H54 (cell line): Measurements from ENCODE around the gene BLVRA.
A peak's percentile ranks its signal among the peaks of the same experiment; 100 is the strongest.
"Not testable (repeated sequence)": the region's sequence is repeated elsewhere in the genome, so short reads cannot be mapped to it uniquely, and the experiment has no call there.

Source experiments
- DNase-seq: peaks from one replicate; pipeline ENCODE4 v3.0.0; 2011; ENCODE audit warnings: low spot score, mixed read lengths; ENCODE audit not compliant: insufficient read length
- FAIRE-seq: peaks from 3 replicates; lab custom pipeline; 2011; peaks lifted over from hg19 to GRCh38; lab: Jason Lieb, UNC
- POLR2A ChIP-seq: IDR thresholded peaks from 2 replicates; pipeline ENCODE4 v1.6.1; 2011; ENCODE audit warnings: low read depth, mild to moderate bottlenecking, low read length

The BLVRA gene, protein sequence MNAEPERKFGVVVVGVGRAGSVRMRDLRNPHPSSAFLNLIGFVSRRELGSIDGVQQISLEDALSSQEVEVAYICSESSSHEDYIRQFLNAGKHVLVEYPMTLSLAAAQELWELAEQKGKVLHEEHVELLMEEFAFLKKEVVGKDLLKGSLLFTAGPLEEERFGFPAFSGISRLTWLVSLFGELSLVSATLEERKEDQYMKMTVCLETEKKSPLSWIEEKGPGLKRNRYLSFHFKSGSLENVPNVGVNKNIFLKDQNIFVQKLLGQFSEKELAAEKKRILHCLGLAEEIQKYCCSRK

DNA sequence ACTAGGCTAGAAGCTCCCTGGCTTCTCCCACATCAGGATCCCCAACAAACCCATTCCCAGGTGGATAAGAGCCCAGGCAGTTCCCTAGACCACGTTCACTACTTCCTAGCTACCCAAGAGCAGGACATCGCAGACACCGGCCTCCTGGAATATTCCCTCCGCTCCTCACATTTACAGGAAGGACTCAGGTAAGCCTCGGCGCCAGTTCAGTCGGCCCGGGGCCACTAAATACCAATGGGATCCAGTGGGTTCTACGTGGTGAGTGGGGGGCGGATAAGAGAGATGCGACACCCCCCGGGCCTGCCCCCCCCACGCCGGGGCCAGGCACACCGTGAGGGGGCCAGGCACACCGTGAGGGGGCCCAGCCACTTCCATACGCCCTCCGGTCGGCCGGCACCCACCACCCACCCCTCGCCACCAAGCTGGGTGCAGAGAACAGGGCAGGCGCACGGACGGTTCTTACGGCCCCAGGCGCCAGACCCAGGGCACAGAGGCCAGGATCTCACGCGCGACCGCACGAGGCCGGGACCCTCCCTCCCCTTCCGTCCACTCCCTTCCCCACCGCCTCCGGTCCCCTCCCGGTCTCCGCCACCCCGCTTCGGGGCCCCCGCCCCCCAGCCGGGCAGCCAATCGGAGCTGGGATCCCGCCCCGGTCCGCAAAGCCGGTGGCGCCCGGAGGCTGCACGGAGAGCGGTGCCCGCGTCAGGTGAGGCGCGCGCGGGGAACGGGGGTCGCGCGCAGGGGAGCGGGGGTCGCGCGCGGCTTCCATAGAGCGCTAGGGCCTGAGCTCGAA is at the start of gene BLVRA:
BLVRA (plus strand) TSS at position 652 of the 793 bp plus-strand sequence. CDS start 12,479 bp downstream, outside the sequence.
- DNase-seq = peak; percentile 81
- FAIRE-seq = no peak
- peak; percentile 57 for TF ChIP-seq POLR2A

DNA sequence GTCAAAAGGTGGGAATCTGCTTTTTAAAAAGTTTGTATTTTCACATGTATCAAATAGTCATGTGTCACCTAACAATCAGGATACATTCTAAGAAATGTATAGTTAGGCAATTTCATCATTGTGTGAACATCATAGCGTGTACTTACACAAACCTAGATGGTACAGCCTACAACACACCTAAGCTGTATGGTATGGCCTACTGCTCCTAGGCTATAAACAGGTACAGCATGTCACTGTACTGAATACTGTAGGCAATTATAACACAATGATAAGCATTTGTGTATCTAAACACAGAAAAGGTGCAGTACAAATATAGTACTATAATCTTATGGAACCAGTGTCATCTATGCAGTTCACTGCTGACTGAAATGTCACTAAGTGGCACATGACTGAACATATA is 47.0 kb upstream of the BLVRA start:
- DNase-seq = no peak
- FAIRE-seq = peak; percentile 58
- no peak for TF ChIP-seq POLR2A

DNA sequence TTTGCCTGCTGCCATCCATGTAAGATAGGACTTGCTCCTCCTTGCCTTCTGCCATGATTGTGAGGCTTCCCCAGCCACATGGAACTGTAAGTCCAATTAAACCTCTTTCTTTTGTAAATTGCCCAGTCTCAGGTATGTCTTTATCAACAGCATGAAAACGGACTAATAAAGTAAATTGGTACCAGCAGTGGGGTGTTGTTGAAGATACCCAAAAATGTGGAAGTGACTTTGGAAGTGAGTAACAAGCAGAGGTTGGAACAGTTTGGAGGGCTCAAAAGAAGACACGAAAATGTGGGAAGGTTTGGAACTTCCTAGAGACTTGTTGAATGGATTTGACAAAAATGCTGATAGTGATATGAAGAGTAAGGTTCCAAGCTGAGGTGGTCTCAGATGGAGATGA is 42.5 kb upstream of the BLVRA start:
- not testable (repeated sequence) for FAIRE-seq, DNase-seq

DNA sequence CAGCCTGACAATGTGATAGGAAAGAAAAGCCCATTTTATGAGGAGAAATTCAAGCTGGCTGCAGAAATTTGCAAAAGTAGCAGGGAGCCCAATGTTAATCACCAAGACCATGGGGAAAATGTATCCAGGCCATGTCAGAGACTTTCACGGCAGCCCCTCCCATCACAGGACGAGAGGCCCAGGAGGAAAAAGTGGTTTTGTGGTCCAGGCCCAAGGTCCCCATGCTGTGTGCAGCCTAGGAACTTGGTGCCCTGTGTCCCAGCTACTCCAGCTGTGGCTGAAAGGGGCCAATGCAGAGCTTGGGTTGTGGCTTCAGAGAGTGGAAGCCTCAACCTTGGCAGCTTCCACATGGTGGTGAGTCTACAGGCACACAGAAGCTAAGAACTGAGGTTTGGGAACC is 41.9 kb upstream of the BLVRA start:
- DNase-seq (no peak), FAIRE-seq (no peak)
- TF ChIP-seq POLR2A = no peak

DNA sequence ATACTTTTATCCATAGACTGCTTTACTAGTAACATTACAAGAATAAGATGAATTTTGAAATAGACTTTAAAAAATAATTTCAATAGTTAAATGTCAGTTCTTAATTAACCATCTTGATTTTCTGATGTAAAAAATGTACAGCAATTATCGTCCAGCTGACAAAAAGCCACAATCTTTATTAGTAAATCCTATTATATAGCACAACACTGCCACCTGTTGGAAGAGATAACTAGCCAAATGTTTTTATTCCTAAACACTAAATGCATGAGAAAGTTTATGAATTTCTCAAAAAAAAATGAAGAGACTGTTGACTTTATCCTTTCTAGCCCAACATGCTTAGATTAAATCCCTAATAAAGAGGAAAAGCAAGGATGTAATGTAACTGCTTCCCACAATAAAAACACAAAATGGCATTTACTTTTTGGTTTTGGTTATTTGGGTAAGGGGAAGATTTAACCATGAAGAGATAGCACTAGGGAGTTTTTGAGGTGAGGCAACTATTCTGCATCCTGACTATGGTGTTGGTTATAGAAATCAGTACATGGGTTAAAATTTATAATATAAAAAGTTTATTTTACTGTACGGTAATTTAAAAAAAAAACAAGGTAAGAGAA is 37.2 kb upstream of the BLVRA start:
- DNase-seq (no peak), FAIRE-seq (no peak)
- no peak for TF ChIP-seq POLR2A

DNA sequence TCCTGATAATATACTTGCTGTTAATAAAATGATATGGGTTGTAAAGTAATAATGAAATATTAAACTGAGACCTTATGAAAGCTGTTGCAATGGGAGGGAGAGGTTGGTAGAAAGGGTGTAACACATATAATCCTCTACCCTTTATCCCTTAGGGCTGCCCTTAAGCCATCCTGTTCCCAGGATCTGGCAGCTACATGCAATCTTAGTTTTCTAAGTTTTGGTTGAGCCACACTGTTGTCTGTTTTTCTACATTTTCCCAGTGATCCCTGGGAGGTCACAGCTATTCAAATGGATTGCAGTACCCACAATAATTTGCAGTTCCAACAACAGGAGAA is 35.5 kb upstream of the BLVRA start:
- no peak for DNase-seq
- TF ChIP-seq POLR2A = no peak
- no peak for FAIRE-seq

DNA sequence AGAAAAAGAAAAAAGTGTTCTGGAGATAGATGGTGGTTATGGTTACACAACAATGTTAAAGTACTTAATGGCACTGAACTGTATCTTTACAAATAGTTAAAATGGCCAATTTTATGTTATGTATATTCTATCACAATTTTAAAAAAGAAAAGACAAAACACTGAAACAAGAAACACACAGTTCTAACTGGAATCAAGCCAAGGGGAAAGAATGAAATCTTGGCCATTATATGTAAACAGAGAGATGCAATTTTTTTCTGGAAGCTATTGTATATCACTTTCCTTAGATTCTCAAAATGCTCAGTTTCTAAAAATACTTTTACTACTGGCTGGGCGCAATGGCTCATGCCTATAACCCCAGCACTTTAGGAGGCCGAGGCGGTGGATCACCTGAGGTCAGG is 33.2 kb upstream of the BLVRA start:
- no peak for TF ChIP-seq POLR2A
- FAIRE-seq (no peak), DNase-seq (no peak)

DNA sequence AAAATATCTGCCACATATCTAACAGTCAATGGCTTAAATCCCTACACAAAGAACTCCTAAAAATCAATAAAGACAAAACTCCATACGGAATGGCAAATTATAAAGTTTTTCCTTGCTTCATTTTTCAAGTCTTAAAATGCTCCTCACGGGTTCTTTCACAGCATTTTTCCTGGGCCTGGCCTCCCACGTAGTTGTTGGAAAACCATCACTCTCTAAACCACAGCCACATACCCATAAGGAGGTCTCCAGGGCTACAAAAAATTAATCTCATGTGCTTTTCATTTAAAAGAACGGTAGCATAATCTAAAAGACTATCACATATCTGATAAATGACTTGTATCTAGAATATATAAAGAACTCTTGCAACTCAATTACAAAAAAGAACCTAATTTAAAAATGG is 32.0 kb upstream of the BLVRA start:
- no peak for DNase-seq
- FAIRE-seq = no peak
- TF ChIP-seq POLR2A = no peak

DNA sequence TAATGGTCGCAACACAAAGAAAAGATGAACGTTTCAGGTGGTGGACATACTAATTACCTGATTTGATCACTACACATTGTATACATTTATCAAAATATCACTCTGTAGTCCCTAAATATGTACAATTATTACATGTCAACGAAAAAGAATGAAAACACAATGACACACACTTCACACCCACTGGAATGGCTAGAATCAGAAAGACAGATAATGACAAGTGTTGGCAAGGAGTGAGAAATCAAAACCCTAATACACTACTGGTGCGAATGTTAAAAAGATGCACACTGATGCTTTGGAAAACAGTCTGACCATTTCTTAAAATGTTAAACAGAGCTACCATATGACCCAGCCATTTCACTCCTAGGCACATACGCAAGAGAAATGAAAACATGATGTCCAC is 31.5 kb upstream of the BLVRA start:
- no peak for TF ChIP-seq POLR2A
- FAIRE-seq (no peak), DNase-seq (no peak)

DNA sequence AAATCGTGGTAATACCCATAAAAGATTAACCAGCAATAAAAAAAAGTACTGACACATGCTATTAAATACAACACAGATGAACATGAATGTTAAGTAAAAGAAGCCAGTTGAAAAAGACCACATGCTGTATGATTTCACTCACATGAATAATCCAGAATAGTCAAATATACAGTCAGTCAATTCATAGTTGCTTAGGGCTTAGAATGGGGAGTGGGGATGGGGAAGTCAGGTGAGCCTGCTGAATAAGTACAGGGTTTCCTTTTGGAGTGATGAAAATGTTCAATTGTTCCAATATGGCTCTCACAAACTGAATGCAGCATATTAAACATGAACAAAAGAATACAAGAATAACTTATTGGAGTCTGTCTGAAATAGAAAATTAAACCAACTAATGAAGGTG is 31.0 kb upstream of the BLVRA start:
- DNase-seq = no peak
- TF ChIP-seq POLR2A = no peak

DNA sequence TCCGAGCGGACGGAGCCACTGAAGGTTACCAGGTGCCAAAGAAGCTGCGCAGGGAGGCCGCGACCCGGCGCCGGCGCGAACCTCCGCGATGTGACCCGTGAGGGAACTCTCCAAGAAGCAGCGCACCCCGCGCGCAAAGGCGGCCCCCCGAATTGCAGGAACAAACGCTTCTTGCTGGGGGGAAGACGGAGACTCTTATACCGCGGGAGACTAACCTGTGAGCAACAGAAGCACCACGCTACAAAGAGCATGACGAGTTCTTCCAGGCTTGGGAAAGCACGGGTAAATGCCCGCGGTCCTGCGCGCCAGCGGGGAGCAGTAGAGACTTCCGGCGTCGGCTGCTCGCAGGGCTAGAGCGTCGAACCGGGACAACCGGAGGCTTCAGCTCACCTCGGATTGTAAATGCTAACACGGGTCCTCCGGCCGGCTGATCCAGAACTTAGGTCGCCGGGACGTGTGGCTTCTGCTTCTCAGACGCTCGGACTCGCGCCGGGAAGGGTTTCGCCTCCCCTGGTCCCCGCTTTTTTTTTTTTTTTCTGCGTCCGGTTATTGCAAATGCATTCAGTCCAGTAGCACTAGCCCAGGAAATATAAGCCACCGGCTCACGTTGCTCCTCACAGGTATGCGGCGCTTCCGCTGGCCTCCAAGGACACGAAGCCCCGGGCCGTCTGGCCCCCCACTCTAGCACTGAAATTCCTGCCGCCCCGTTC is 29.1 kb upstream of the BLVRA start, which contains the start of gene COA1:
COA1 (minus strand) TSS at position 310 of the 710 bp plus-strand sequence. CDS start 80,909 bp downstream, outside the sequence.
- peak; percentile 91 for DNase-seq
- TF ChIP-seq POLR2A = peak; percentile 91
- FAIRE-seq = peak; percentile 97

More for the DNA sequence above, 31.0 kb upstream of the BLVRA start:
- FAIRE-seq = no peak

DNA sequence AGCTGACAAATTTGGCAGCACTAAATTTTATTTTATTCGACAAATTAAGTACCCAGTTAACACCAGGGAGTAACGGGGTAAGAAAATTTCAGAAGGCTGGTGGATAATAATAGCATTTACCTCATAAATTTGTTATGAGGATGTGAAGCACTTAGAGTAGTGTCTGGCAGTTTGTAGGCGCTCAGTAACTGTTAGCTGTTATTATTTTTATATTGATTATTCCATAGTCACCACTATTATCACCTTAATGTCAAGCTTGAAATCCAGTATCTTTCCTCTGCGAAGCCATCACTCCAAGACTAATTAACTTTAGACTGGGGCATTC is 28.6 kb upstream of the BLVRA start:
- no peak for FAIRE-seq
- TF ChIP-seq POLR2A = no peak
- DNase-seq = no peak

DNA sequence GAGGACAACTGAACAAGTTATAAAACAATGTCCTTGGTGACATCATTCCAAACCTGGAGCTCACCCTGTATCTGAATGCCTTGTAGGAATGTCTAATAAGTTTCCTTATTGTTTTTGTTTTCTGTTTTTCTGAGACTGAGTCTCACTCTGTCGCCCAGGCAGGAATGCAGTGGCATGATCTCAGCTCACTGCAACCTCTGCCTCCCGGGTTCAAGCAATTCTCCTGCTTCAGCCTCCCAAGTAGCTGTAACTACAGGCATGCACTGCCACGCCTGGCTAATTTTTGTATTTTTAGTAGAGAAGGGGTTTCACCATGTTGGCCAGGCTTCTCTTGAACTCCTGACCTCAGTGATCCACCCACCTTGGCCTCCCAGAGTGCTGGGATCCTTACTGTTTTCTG is 27.0 kb upstream of the BLVRA start:
- FAIRE-seq, DNase-seq: not testable (repeated sequence)

DNA sequence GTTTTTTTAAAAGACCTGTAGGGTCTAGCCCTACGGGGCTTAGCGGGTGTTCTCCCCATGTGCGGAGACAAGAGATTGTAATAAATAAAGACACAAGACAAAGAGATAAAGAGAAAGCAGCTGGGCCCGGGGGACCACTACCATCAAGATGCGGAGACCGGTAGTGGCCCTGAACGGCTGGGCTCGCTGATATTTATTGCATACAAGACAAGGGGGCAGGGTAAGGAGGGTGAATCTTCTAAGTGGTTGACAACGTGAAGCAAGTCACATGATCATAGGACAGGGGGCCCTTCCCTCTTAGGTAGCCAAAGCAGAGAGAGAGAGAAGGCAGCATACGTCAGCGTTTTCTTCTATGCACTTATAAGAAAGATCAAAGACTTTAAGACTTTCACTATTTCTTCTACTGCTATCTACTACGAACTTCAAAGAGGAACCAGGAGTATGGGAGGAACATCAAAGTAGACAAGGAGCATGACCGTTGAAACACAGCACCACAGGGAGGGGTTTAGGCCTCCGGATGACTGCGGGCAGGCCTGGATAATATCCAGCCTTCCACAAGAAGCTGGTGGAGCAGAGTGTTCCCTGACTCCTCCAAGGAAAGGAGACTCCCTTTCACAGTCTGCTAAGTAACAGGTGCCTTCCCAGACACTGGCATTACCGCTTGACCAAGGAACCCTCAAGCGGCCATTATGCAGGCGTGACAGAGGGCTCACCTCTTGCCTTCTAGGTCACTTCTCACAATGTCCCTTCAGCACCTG is 23.7 kb upstream of the BLVRA start:
- not testable (repeated sequence) for FAIRE-seq, DNase-seq
